H1 (cell line): ENCODE results near the gene PALD1. TPM values are rescaled to one million over a fixed set of nuclear protein-coding genes. Genes with fewer than 3 reads are reported as not detected.
"Not testable (repeated sequence)": the region's sequence is repeated elsewhere in the genome, so short reads cannot be mapped to it uniquely, and the experiment has no call there.

Experiments used
- CTCF ChIA-PET: fragments of 300-600 bp; sonication (Branson Sonifier 250); formaldehyde crosslinking; loops from one replicate; lab custom pipeline; 2021; ENCODE audit not compliant: partially characterized antibody; lab: Charles Lee
- POLR2A ChIA-PET: fragments of 300-600 bp; sonication (Branson Sonifier 250); formaldehyde crosslinking; loops from one replicate; lab custom pipeline; 2021; ENCODE audit warnings: inconsistent platforms; ENCODE audit not compliant: partially characterized antibody; lab: Charles Lee
- DNase-seq, 2 experiments: peaks; one replicate each; pipeline versions ENCODE4 v3.0.0 to v3.0.0-alpha.2; 2010 to 2022; ENCODE audit warnings: low spot score in 2 of 2, low read depth in 1 of 2, mixed read lengths in 1 of 2
- FAIRE-seq: peaks from 2 replicates; lab custom pipeline; 2011; peaks lifted over from hg19 to GRCh38; lab: Jason Lieb, UNC
- H2AFZ ChIP-seq: 2 replicates; pipeline ENCODE4 v1.8.1; 2012; ENCODE audit warnings: low read length, inconsistent platforms
- H2AK5ac ChIP-seq: 2 replicates; pipeline ENCODE4 v1.6.1; 2013; ENCODE audit warnings: low read depth, low read length
- H2BK120ac ChIP-seq: replicated peaks from 2 replicates; pipeline ENCODE3; 2013; ENCODE audit warnings: low read depth, low read length, inconsistent platforms
- H2BK12ac ChIP-seq: 2 replicates; pipeline ENCODE4 v1.6.1; 2013; ENCODE audit warnings: low read depth, low read length
- H2BK15ac ChIP-seq: 2 replicates; pipeline ENCODE4 v1.6.1; 2013; ENCODE audit warnings: low read length
- H2BK20ac ChIP-seq: 2 replicates; pipeline ENCODE4 v1.6.1; 2013; ENCODE audit warnings: low read length
- H2BK5ac ChIP-seq: 2 replicates; pipeline ENCODE4 v1.6.1; 2013; ENCODE audit warnings: low read depth, low read length
- H3K14ac ChIP-seq: 2 replicates; pipeline ENCODE4 v1.6.1; 2013; ENCODE audit warnings: inconsistent platforms; ENCODE audit not compliant: insufficient read length
- H3K18ac ChIP-seq: 2 replicates; pipeline ENCODE4 v1.6.1; 2013; ENCODE audit warnings: low read length; ENCODE audit errors: extremely low read depth
- H3K23ac ChIP-seq: 2 replicates; pipeline ENCODE4 v1.6.1; 2013; ENCODE audit warnings: inconsistent platforms; ENCODE audit not compliant: insufficient read length
- H3K23me2 ChIP-seq: 2 replicates; pipeline ENCODE4 v1.6.1; 2013; ENCODE audit warnings: low read depth, low read length
- H3K27ac ChIP-seq: 2 replicates; pipeline ENCODE4 v1.6.1; 2011; ENCODE audit warnings: low read depth, low read length, inconsistent platforms
- H3K27me3 ChIP-seq, 4 experiments: replicated peaks in 1 of 4; 1 replicate in 1 of 4; 2 replicates in 3 of 4; pipeline versions ENCODE4 v1.6.1 to v1.8.1; 2011 to 2013; ENCODE audit warnings: low read length in 3 of 4, mild to moderate bottlenecking in 3 of 4, inconsistent platforms in 2 of 4, mixed read lengths in 2 of 4, moderate library complexity in 1 of 4; ENCODE audit not compliant: control insufficient read depth in 3 of 4, insufficient read depth in 3 of 4; ENCODE audit errors: extremely low read depth in 1 of 4
- H3K36me3 ChIP-seq, 4 experiments: 2 replicates each; pipeline versions ENCODE4 v1.6.1 to v1.8.1; 2011 to 2013; ENCODE audit warnings: mild to moderate bottlenecking in 4 of 4, low read length in 3 of 4, moderate library complexity in 2 of 4, control low read depth in 1 of 4, inconsistent platforms in 1 of 4; ENCODE audit not compliant: insufficient read depth in 4 of 4, control insufficient read depth in 2 of 4
- H3K4ac ChIP-seq: replicated peaks from 2 replicates; pipeline ENCODE3; 2013; ENCODE audit warnings: low read length, low read depth, mixed read lengths, inconsistent platforms; ENCODE audit not compliant: insufficient read length
- H3K4me1 ChIP-seq, 4 experiments: replicated peaks in 1 of 4; 1 replicate in 1 of 4; 2 replicates in 3 of 4; pipeline versions ENCODE4 v1.6.1 to v1.8.1; 2011 to 2013; ENCODE audit warnings: low read length in 3 of 4, inconsistent platforms in 2 of 4, mixed read lengths in 1 of 4; ENCODE audit not compliant: insufficient read depth in 4 of 4, control insufficient read depth in 3 of 4
- H3K4me2 ChIP-seq, 2 experiments: 2 replicates each; pipeline versions ENCODE4 v1.6.1 to v1.8.1; 2011 to 2013; ENCODE audit warnings: low read depth in 2 of 2, low read length in 2 of 2, control low read depth in 1 of 2, inconsistent platforms in 1 of 2, mild to moderate bottlenecking in 1 of 2; ENCODE audit not compliant: insufficient read depth in 1 of 2
- H3K4me3 ChIP-seq, 4 experiments: fragments of 200-600, 300-600 bp in 1 of 4; sonication (generic), shearing (Covaris generic), sonication (Bioruptor Twin) in 1 of 4; 2 replicates each; pipeline versions ENCODE4 v1.5.1 to v1.8.1; 2011 to 2016; ENCODE audit warnings: low read length in 4 of 4, low read depth in 3 of 4, control low read depth in 2 of 4, inconsistent platforms in 2 of 4, mild to moderate bottlenecking in 2 of 4, mixed read lengths in 1 of 4, moderate library complexity in 1 of 4; ENCODE audit not compliant: insufficient read depth in 2 of 4; ENCODE audit errors: extremely low read depth in 1 of 4
- H3K56ac ChIP-seq: replicated peaks from 2 replicates; pipeline ENCODE3; 2013; ENCODE audit warnings: low read depth, mild to moderate bottlenecking, mixed read lengths, low read length, inconsistent platforms; ENCODE audit not compliant: insufficient read length
- H3K79me1 ChIP-seq: 2 replicates; pipeline ENCODE4 v1.6.1; 2013; ENCODE audit warnings: low read depth, low read length, control low read depth
- H3K79me2 ChIP-seq, 2 experiments: 2 replicates each; pipeline versions ENCODE4 v1.6.1 to v1.8.1; 2012 to 2013; ENCODE audit warnings: low read length in 2 of 2, mild to moderate bottlenecking in 2 of 2, inconsistent platforms in 1 of 2; ENCODE audit not compliant: insufficient read depth in 2 of 2, control insufficient read depth in 1 of 2
- H3K9ac ChIP-seq, 4 experiments: replicated peaks in 1 of 4; 1 replicate in 1 of 4; 2 replicates in 3 of 4; pipeline versions ENCODE4 v1.6.1 to v1.8.1; 2011 to 2013; ENCODE audit warnings: low read depth in 3 of 4, low read length in 3 of 4, control low read depth in 2 of 4, mild to moderate bottlenecking in 2 of 4, moderate library complexity in 2 of 4, inconsistent platforms in 1 of 4; ENCODE audit errors: extremely low read depth in 1 of 4
- H3K9me3 ChIP-seq, 2 experiments: 2 replicates each; pipeline versions ENCODE4 v1.6.1 to v1.8.1; 2012 to 2013; ENCODE audit warnings: mild to moderate bottlenecking in 2 of 2, moderate library complexity in 2 of 2, control low read depth in 1 of 2, inconsistent platforms in 1 of 2, low read depth in 1 of 2, low read length in 1 of 2, mixed read lengths in 1 of 2; ENCODE audit not compliant: insufficient read depth in 2 of 2
- H4K20me1 ChIP-seq, 2 experiments: replicated peaks in 1 of 2; 2 replicates each; pipeline versions ENCODE3 to v1.8.1; 2011 to 2013; ENCODE audit warnings: inconsistent platforms in 2 of 2, low read length in 2 of 2, mild to moderate bottlenecking in 1 of 2; ENCODE audit not compliant: insufficient read depth in 2 of 2, control insufficient read depth in 1 of 2
- H4K5ac ChIP-seq: 2 replicates; pipeline ENCODE4 v1.6.1; 2013; ENCODE audit warnings: low read length, low read depth, mixed read lengths, inconsistent platforms; ENCODE audit not compliant: insufficient read length
- H4K8ac ChIP-seq: 2 replicates; pipeline ENCODE4 v1.8.0; 2013; ENCODE audit warnings: mild to moderate bottlenecking, moderate library complexity, low read length, inconsistent platforms; ENCODE audit not compliant: insufficient read depth; ENCODE audit errors: extremely low read depth
- H4K91ac ChIP-seq: replicated peaks from 2 replicates; pipeline ENCODE3; 2013; ENCODE audit warnings: low read length, mixed read lengths, inconsistent platforms; ENCODE audit not compliant: insufficient read length
- WGBS, 2 experiments: shearing (Covaris generic) in 1 of 2; methylation state at CpG; one replicate each; pipeline versions ENCODE4 v1.1.6 to v1.1.7; 2013 to 2015; ENCODE audit warnings: low lambda C conversion rate in 2 of 2, mixed read lengths in 2 of 2, inconsistent platforms in 1 of 2, low coverage in 1 of 2, missing lambda C conversion rate in 1 of 2; ENCODE audit not compliant: insufficient replicate concordance in 2 of 2, insufficient coverage in 1 of 2, insufficient read length in 1 of 2; ENCODE audit errors: extremely low coverage in 1 of 2, missing lambda C conversion rate in 1 of 2; 5-methylcytosine and 5-hydroxymethylcytosine counted together
- polyA plus RNA-seq, 7 experiments: library from polyadenylated mRNA; depleted of rRNA in 3 of 7; stranded (reverse) in 5 of 7; unstranded in 2 of 7; fragments of >200 nt in 5 of 7; fragments of 200-250 nt in 2 of 7; gene quantifications; 1 replicate in 5 of 7; 2 replicates in 1 of 7; 4 replicates in 1 of 7; pipeline versions ENCODE4 v1.2.1 to v1.2.3, GENCODE V29; 2011 to 2013; ENCODE audit warnings: missing spikeins in 2 of 7, mixed read lengths in 2 of 7
- total RNA-seq: library from RNA; stranded (reverse); fragmentation: NEBNext Ultra II Directional; extraction: Animal tissue kit (Norgen Biotek cat#: 25700); gene quantifications from 2 replicates; pipeline ENCODE4 v1.2.1, GENCODE V29; 2021

The PALD1 gene
- total and polyA plus RNA-seq, 2 of the 8 experiments (the other 6 are each of a cell fraction or from before 2014, with no cell fraction given), result 13.3 to 32.8 TPM

- H3K18ac ChIP-seq, H3K23me2 ChIP-seq, POLR2A ChIA-PET, H4K20me1 ChIP-seq, H4K91ac ChIP-seq, H2BK15ac ChIP-seq, H2BK20ac ChIP-seq, H3K4me2 ChIP-seq, H3K9ac ChIP-seq, H3K4me1 ChIP-seq, H3K36me3 ChIP-seq, H3K79me2 ChIP-seq, H3K14ac ChIP-seq, H3K23ac ChIP-seq, H2BK5ac ChIP-seq, H2AK5ac ChIP-seq, H4K8ac ChIP-seq, FAIRE-seq, H3K9me3 ChIP-seq, H3K4me3 ChIP-seq, H2AFZ ChIP-seq, H4K5ac ChIP-seq, H2BK12ac ChIP-seq, H2BK120ac ChIP-seq, H3K56ac ChIP-seq, H3K27ac ChIP-seq, H3K4ac ChIP-seq, H3K79me1 ChIP-seq, H3K27me3 ChIP-seq: not testable (repeated sequence)
- WGBS, 2 experiments, result 86% methylated on average over 2 of the region's 3 CpGs; no CpG with 5 or more reads in 1 of the 2 experiments
- CTCF ChIA-PET, result interaction anchor here (0.9 kb wide), 1 partner anchor 34 kb away, joined by 5 read pairs; no protein-coding TSS in a partner anchor
- peak in 1 of 2 experiments; percentile 32 for DNase-seq
Measured at GRCh38 chr10:70614364-70614763, 135.8 kb downstream of the PALD1 start.
